ENCODE measurements around the gene VMP1.

DNA sequence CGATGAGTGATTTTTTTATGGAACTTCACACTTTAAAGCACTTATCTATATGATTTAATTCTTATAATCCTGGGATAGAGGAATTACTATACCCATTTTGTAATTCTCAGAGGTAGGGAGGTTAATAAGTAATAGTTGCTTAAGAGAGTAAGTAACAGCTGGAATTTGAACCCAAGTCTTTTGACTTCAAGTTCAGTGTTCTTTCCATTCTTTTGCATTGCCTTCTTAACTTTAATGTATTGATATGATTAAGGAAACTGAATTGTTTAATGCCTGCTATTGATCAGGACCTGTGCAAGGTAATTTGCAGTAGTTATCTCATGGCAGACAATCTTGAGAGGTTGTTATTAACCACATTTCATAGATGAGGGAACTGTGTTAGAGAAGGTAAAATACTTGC, 106.8 kb downstream of the VMP1 start:
- TF ChIP-seq POLR2A (IDR thresholded peaks at IDR 0.05; ENCODE audit: low read depth, low read length) (no peak), CHD1 (IDR thresholded peaks at IDR 0.05; ENCODE audit: low read depth, low read length) (no peak), MAZ (IDR thresholded peaks at IDR 0.05; ENCODE audit: borderline replicate concordance, low read depth, low read length) (no peak), RFX5 (IDR thresholded peaks at IDR 0.05; ENCODE audit: low read depth, low read length) (no peak), MXI1 (IDR thresholded peaks at IDR 0.05; ENCODE audit: borderline replicate concordance, low read depth, low read length) (no peak)
- TF ChIP-seq, protein P1, sequence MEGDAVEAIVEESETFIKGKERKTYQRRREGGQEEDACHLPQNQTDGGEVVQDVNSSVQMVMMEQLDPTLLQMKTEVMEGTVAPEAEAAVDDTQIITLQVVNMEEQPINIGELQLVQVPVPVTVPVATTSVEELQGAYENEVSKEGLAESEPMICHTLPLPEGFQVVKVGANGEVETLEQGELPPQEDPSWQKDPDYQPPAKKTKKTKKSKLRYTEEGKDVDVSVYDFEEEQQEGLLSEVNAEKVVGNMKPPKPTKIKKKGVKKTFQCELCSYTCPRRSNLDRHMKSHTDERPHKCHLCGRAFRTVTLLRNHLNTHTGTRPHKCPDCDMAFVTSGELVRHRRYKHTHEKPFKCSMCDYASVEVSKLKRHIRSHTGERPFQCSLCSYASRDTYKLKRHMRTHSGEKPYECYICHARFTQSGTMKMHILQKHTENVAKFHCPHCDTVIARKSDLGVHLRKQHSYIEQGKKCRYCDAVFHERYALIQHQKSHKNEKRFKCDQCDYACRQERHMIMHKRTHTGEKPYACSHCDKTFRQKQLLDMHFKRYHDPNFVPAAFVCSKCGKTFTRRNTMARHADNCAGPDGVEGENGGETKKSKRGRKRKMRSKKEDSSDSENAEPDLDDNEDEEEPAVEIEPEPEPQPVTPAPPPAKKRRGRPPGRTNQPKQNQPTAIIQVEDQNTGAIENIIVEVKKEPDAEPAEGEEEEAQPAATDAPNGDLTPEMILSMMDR (conservative IDR thresholded peaks at IDR 0.05; ENCODE audit: low read depth, low read length): no peak
- TF ChIP-seq, protein P2, sequence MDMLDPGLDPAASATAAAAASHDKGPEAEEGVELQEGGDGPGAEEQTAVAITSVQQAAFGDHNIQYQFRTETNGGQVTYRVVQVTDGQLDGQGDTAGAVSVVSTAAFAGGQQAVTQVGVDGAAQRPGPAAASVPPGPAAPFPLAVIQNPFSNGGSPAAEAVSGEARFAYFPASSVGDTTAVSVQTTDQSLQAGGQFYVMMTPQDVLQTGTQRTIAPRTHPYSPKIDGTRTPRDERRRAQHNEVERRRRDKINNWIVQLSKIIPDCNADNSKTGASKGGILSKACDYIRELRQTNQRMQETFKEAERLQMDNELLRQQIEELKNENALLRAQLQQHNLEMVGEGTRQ (IDR thresholded peaks at IDR 0.05; ENCODE audit: low read depth, low read length): no peak

Measured in IMR-90 (cell line).